Tibial nerve (tissue), 4 donors: Measurements from ENCODE around the gene LTBP1. TPM values are rescaled to one million over a fixed set of nuclear protein-coding genes. Genes with fewer than 3 reads are reported as not detected.

Source experiments
- DNase-seq, 2 donors: peaks; one replicate each; pipeline ENCODE4 v3.0.0-alpha.2; 2019; ENCODE audit warnings: low spot score in 2 of 2
- H3K27ac ChIP-seq, 4 donors: fragments of 200-600 bp; sonication (generic) in 3 of 4; one replicate each; pipeline ENCODE4 v1.5.1; 2017 to 2019; ENCODE audit warnings: mild to moderate bottlenecking in 1 of 4
- H3K27me3 ChIP-seq, 2 donors: fragments of 200-600 bp; sonication (generic) in 1 of 2; one replicate each; pipeline versions ENCODE4 v1.5.1 to v1.6.0; 2017 to 2019
- H3K36me3 ChIP-seq, 3 donors: fragments of 200-600 bp; sonication (generic); one replicate each; pipeline ENCODE4 v1.5.1; 2018 to 2019
- H3K4me1 ChIP-seq, 4 donors: fragments of 200-600 bp; sonication (generic) in 3 of 4; one replicate each; pipeline ENCODE4 v1.5.1; 2017 to 2019
- H3K4me3 ChIP-seq, 4 donors: fragments of 200-600 bp; sonication (generic) in 3 of 4; one replicate each; pipeline ENCODE4 v1.5.1; 2017 to 2019; ENCODE audit warnings: mild to moderate bottlenecking in 1 of 4, moderate library complexity in 1 of 4
- H3K9me3 ChIP-seq, 4 donors: fragments of 200-600 bp; sonication (generic) in 3 of 4; one replicate each; pipeline ENCODE4 v1.5.1; 2017 to 2019
- EP300 ChIP-seq, 2 donors: sonication (generic); formaldehyde crosslinking; IDR thresholded peaks; one replicate each; pipeline ENCODE4 v1.6.1; 2017; ENCODE audit warnings: antibody characterized with exemption in 2 of 2, mild to moderate bottlenecking in 1 of 2
- POLR2A ChIP-seq, 2 donors: fragments of 450-650 bp; IDR thresholded peaks; one replicate each; pipeline ENCODE4 v1.6.1; 2017; ENCODE audit warnings: antibody characterized with exemption in 2 of 2, mild to moderate bottlenecking in 2 of 2, moderate library complexity in 2 of 2
- WGBS, 2 donors: methylation state at CpG; one replicate each; pipeline ENCODE4 v1.1.5; 2018; 5-methylcytosine and 5-hydroxymethylcytosine counted together
- total RNA-seq, 4 donors: library from RNA; depleted of rRNA; stranded (reverse); fragments of >200 nt; gene quantifications; one replicate each; pipeline ENCODE4 v1.1.0, GENCODE V29; 2016
- TF ChIP-seq, protein P1 (sequence below), 5 experiments: fragments of 200-600 bp in 3 of 5; fragments of 450-650 bp in 2 of 5; sonication (generic) in 3 of 5; IDR thresholded peaks; one replicate each; pipeline ENCODE4 v1.5.1; 2016 to 2019; ENCODE audit warnings: antibody characterized with exemption in 5 of 5, mild to moderate bottlenecking in 3 of 5, moderate library complexity in 2 of 5

Gene LTBP1
- total RNA-seq, 4 donors from 2014 or later, result 29.4 to 89.8 (median 50.6) TPM

DNA sequence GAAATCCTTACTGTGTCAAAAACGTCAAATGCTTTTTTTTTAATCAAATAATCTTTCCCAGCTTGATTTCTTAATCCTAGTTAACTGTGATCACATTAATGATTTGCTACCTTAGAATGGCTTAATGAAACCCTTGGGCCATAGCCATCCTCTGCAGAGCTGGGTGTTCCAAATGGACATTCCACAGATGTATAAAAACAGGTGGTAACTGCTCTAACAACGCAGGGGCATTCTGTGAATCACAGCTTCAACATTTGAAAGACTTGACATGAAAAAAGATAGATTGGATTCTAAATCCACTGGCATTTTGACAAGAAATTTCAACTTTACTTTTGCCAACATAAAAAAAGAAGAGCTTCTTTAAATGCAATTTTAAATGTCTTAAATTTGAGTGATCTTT is 459.9 kb downstream of the LTBP1 start:
- Histone ChIP-seq H3K4me3 (no peak overlapping the region), H3K27me3 (no peaks in the 10 kb centered on the region), H3K27ac (no peak overlapping the region), H3K36me3 (no peaks in the 10 kb centered on the region), H3K9me3 (peaks cover 0 to 12% (median 4%) of the 10 kb centered on the region in 4 donors), H3K4me1 (peaks cover 0 to 1% (median 0%) of the 10 kb centered on the region in 4 donors)
- TF ChIP-seq, protein P1, sequence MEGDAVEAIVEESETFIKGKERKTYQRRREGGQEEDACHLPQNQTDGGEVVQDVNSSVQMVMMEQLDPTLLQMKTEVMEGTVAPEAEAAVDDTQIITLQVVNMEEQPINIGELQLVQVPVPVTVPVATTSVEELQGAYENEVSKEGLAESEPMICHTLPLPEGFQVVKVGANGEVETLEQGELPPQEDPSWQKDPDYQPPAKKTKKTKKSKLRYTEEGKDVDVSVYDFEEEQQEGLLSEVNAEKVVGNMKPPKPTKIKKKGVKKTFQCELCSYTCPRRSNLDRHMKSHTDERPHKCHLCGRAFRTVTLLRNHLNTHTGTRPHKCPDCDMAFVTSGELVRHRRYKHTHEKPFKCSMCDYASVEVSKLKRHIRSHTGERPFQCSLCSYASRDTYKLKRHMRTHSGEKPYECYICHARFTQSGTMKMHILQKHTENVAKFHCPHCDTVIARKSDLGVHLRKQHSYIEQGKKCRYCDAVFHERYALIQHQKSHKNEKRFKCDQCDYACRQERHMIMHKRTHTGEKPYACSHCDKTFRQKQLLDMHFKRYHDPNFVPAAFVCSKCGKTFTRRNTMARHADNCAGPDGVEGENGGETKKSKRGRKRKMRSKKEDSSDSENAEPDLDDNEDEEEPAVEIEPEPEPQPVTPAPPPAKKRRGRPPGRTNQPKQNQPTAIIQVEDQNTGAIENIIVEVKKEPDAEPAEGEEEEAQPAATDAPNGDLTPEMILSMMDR (IDR thresholded peaks at IDR 0.05), result no peak
- TF ChIP-seq POLR2A (IDR thresholded peaks at IDR 0.05), result no peak
- no peak for TF ChIP-seq EP300 (IDR thresholded peaks at IDR 0.05)
- WGBS, 2 donors, result 64 to 74% methylated on average over 2 of the region's 2 CpGs
- DNase-seq, result no peak

DNA sequence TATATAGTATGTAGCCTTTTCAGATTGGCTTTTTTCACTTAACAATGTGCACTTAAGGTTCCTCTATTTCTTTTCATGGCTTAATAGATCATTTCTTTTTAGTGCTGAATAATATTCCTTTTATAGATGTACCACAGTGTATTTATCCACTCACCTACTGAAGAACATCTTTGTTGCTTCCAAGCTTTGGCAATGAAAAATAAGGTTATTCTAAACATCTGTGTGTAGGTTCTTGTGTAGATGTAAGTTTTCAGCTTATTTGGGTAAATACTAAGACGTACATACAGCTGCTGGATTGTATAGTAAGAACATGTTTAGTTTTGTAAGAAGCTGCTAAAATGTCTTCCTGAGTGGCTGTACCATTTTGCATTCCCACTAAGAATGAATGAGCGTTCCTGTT is 461.4 kb downstream of the LTBP1 start:
- DNase-seq, result no peak
- Histone ChIP-seq H3K4me1 (peaks cover 0 to 9% (median 0%) of the 10 kb centered on the region in 4 donors), H3K27me3 (no peaks in the 10 kb centered on the region), H3K9me3 (peaks cover 0 to 12% (median 4%) of the 10 kb centered on the region in 4 donors), H3K4me3 (no peak overlapping the region), H3K36me3 (no peaks in the 10 kb centered on the region), H3K27ac (no peak overlapping the region)
- 90 to 99% methylated on average over 2 of the region's 2 CpGs for WGBS, 2 donors
- TF ChIP-seq POLR2A (IDR thresholded peaks at IDR 0.05) (no peak), EP300 (IDR thresholded peaks at IDR 0.05) (no peak)
- TF ChIP-seq, protein P1 (IDR thresholded peaks at IDR 0.05), result no peak

DNA sequence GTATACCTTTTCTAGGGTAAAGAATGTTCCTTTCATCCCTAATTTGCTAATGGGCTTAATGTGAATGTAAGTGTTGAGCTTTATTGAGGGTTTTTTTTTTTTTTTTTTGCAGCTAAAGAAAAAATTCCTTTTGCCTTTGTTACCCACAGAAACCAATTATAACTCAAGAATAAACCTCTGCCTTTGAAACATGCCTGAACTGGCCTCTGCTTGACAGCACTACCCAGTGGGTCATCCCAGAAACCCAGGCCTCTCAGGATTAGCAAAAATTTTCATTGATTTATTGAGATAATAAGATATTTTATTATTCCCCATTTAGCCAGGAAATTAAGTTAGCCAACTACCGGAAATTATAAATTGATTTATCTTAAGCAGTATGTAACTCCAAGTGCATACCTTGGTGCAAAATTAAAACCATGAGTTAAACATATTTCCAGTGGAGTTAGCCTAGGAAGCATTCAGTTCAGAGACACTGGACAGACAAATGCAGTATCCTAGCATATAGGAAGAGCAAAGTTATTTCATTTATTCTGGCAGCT is 462.7 kb downstream of the LTBP1 start:
- peaks cover 0 to 12% (median 4%) of the 10 kb centered on the region in 4 donors for H3K9me3 ChIP-seq
- H3K4me3 ChIP-seq, result no peak overlapping the region
- WGBS, 2 donors, result 94 to 95% methylated on average over 1 of the region's 1 CpG
- TF ChIP-seq POLR2A (IDR thresholded peaks at IDR 0.05) (no peak), EP300 (IDR thresholded peaks at IDR 0.05) (no peak)
- TF ChIP-seq, protein P1 (IDR thresholded peaks at IDR 0.05), result no peak
- no peaks in the 10 kb centered on the region for H3K36me3 ChIP-seq
- DNase-seq, result no peak
- no peaks in the 10 kb centered on the region for H3K27me3 ChIP-seq
- H3K4me1 ChIP-seq, result peaks cover 0 to 9% (median 0%) of the 10 kb centered on the region in 4 donors
- H3K27ac ChIP-seq, result no peak overlapping the region

DNA sequence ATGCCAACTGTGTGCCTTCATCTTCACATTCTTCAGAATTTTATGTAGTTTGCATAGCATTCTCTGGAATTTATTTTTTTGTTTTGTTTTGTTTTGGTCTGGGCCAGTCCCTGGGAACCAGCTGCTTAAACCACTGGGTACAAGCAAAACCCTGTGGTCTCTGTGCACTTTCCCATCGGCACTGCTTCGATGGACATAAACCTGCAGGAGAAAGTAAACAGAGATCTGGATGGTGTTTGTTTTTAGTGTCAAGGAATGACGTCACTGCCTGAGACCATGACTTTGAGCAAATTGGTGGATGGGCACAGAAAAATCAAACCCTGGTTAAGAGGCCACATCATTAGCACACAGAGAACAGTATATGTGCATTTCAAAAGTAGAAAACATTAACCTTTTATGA is 465.0 kb downstream of the LTBP1 start:
- WGBS, 2 donors, result 27 to 30% methylated on average over 3 of the region's 3 CpGs
- no peak for DNase-seq
- H3K4me3 ChIP-seq, result no peak overlapping the region
- H3K36me3 ChIP-seq, result no peaks in the 10 kb centered on the region
- H3K4me1 ChIP-seq, result peaks cover 0 to 9% (median 0%) of the 10 kb centered on the region in 4 donors
- no peak overlapping the region for H3K27ac ChIP-seq
- TF ChIP-seq POLR2A (IDR thresholded peaks at IDR 0.05) (no peak), EP300 (IDR thresholded peaks at IDR 0.05) (no peak)
- TF ChIP-seq, protein P1 (IDR thresholded peaks at IDR 0.05), result no peak
- peaks cover 0 to 12% (median 4%) of the 10 kb centered on the region in 4 donors for H3K9me3 ChIP-seq
- H3K27me3 ChIP-seq, result no peaks in the 10 kb centered on the region

DNA sequence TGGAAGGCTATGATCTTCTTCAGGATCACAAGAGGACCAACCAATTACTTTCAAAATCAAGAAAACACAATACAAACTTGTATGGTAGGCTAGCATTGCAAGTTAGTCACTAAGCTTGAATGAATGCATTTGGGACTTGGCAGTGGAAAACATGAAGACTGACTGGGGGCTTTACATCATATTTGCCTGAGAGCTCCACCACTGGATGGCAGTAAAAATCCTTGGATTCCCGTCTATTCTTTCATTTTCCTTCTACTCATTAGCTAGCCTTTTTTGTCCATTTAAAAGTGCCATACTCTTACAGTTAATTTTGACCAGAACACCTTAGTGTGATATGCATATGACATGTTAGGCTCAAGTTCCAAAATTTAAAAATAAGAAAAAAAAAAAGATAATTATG is 466.2 kb downstream of the LTBP1 start:
- DNase-seq, result no peak
- H3K9me3 ChIP-seq, result peaks cover 0 to 8% (median 2%) of the 10 kb centered on the region in 4 donors
- H3K36me3 ChIP-seq, result no peaks in the 10 kb centered on the region
- H3K4me1 ChIP-seq, result peaks cover 0 to 9% (median 0%) of the 10 kb centered on the region in 4 donors
- H3K27me3 ChIP-seq, result no peaks in the 10 kb centered on the region
- no peak overlapping the region for H3K27ac ChIP-seq
- WGBS, 2 donors, result 24 to 31% methylated on average over 1 of the region's 1 CpG
- TF ChIP-seq EP300 (IDR thresholded peaks at IDR 0.05), result no peak
- no peak for TF ChIP-seq POLR2A (IDR thresholded peaks at IDR 0.05)
- TF ChIP-seq, protein P1 (IDR thresholded peaks at IDR 0.05), result peak; percentile 12 to 52 (median 28)
- no peak overlapping the region for H3K4me3 ChIP-seq
